Measurements from ENCODE around the gene PROCR. TPM values are rescaled to one million over a fixed set of nuclear protein-coding genes. Genes with fewer than 3 reads are reported as not detected.

The PROCR gene
- total RNA-seq, result 0.24 and 0.84 TPM in 2 replicates

DNA sequence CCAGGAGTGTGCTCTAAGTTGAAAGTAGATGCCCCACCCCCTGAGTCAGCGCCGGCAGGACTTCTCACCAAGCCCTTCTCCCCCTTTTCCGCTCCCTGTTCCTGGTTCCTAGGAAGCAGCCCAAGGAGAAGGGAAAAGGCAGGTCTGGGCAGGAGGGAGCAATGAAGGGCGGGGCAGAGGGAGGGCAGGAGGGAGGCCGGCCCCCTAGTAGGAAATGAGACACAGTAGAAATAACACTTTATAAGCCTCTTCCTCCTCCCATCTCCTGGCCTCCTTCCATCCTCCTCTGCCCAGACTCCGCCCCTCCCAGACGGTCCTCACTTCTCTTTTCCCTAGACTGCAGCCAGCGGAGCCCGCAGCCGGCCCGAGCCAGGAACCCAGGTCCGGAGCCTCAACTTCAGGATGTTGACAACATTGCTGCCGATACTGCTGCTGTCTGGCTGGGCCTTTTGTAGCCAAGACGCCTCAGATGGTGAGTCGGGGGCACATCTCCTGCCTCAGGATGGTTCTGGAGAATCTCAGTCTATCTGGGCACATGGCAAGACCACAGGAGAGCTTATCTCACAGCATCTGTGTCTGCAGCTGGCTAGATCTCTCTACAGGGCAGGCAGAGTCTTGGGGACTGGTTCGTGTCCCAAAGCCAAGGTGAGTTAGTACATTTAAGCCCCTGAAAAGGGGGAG lies at the start of gene PROCR:
Gene PROCR (plus strand): TSS at position 320 of the 681 bp plus-strand sequence. CDS start 83 bp downstream, at position 403.
- peaks cover 13% of the 10 kb centered on the region for H3K4me1 Mint-ChIP-seq
- H3K27ac Mint-ChIP-seq, result peak within 1 kb of the TSS; percentile 55
- intact Hi-C loops (cut with micrococcal nuclease), result no loop called here

DNA sequence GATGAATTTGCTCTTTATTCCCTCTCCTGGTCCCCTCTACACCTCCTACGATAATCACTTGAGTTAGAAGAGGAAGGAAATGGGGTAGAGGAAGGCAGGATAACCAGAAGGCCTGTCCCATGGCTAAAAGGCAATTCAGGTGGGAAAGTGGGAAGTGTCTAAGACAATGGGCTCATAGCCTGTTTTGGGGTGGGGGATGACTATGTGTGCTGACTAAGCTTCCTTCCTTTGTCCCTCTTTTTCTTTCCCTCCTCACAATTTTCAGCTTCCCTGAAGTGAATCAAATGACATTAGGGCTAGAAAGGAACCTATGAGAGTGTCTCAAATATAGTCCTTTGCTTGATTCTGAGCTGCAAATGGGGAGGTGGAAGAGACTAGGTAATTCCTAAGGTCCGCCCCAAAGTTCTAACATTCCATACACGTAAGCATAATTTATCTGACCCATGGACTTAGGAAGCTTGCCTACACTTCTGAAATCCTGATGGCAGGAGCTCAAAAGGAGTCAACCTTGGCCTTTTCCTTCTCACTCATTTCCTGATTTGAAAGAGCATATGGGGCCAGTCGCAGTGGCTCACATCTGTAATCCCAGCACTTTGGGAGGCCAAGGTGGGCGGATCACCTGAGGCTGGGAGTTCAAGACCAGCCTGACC lies 49.0 kb upstream of the PROCR start:
- Mint-ChIP-seq H3K36me3 (ENCODE audit: low read depth) (peaks cover 65% of the 10 kb centered on the region), H3K27ac (no peak overlapping the region), H3K9me3 (no peaks in the 10 kb centered on the region)

More for the DNA sequence above, at the start of gene PROCR:
- peak; percentile 68 for DNase-seq
- Mint-ChIP-seq H3K27me3 (no peaks in the 10 kb centered on the region), H3K9me3 (no peaks in the 10 kb centered on the region), H3K4me3 (peak within 1 kb of the TSS; percentile 74), H3K36me3 (ENCODE audit: low read depth) (no peaks in the 10 kb centered on the region)

DNA sequence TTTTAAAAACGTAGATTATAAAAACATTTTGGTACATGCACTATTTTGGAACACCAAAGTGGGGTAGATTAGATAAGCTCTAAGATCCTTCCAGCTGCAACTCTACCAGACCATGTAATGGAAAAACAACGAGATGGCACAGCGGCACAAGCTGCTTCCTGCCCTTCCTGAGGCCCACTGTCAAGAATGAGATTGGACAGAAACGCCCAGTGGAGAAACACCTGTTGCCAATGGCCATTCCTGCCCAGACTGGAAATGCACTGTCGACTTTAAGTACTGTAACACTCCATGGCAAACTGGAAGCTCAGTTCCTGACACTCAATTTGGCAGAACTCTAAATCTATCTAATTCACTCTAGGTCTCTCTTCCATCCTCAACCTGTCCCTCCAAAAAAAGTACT lies 46.1 kb upstream of the PROCR start:
- H3K4me1 Mint-ChIP-seq, result no peaks in the 10 kb centered on the region
- peaks cover 46% of the 10 kb centered on the region for H3K36me3 Mint-ChIP-seq (ENCODE audit: low read depth)
- H3K9me3 Mint-ChIP-seq, result no peaks in the 10 kb centered on the region
- DNase-seq, result no peak
- intact Hi-C loops (cut with micrococcal nuclease), result no loop called here
- no peak overlapping the region for H3K4me3 Mint-ChIP-seq
- H3K27ac Mint-ChIP-seq, result no peak overlapping the region
- H3K27me3 Mint-ChIP-seq, result no peaks in the 10 kb centered on the region

More for the DNA sequence above, 49.0 kb upstream of the PROCR start:
- H3K4me3 Mint-ChIP-seq, result no peak overlapping the region
- H3K4me1 Mint-ChIP-seq, result peaks cover 1% of the 10 kb centered on the region
- H3K27me3 Mint-ChIP-seq, result no peaks in the 10 kb centered on the region
- intact Hi-C loops (cut with micrococcal nuclease), result no loop called here
- DNase-seq, result no peak

DNA sequence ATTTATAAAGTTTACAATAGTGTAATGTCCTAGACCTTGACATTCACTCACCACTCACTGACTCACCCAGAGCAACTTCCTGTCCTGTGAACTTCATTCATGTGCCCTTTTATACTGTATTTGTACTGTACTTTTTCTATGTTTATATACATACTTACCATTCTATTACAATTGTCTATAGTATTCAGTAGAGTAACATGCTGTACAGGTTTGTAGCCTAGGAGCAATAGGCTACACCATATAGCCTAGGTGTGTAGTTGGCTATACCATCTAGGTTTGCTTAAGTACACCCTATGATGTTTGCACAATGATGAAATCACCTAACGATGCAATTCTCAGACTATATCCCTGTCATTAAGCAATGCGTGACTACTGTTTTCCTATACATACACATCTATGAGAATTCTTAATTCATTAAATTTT lies 42.2 kb upstream of the PROCR start:
- intact Hi-C loops (cut with micrococcal nuclease), result no loop called here
- Mint-ChIP-seq H3K27ac (no peak overlapping the region), H3K36me3 (ENCODE audit: low read depth) (peaks cover 42% of the 10 kb centered on the region), H3K4me1 (no peaks in the 10 kb centered on the region), H3K9me3 (no peaks in the 10 kb centered on the region), H3K27me3 (no peaks in the 10 kb centered on the region), H3K4me3 (no peak overlapping the region)
- DNase-seq, result no peak

DNA sequence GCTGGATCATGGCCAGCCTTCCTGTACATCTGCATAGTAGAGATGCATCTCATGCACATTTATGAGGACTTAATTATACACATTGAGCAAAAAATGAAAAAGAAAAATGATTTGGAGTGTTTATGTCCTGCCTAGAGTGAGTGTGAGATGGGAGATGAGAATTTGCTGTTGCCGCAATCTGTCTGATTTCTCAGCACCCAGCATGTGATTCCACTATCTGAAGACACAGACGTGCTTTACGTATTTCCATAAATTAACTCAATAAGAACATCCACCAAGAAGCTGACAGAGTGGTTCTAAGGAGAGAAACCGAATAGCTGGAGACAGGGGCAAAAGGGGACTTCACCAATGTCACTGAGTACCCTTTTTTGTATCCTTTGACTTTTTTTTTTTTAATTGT lies 39.9 kb upstream of the PROCR start:
- no peaks in the 10 kb centered on the region for H3K9me3 Mint-ChIP-seq
- no peaks in the 10 kb centered on the region for H3K27me3 Mint-ChIP-seq
- no peak overlapping the region for H3K4me3 Mint-ChIP-seq
- H3K27ac Mint-ChIP-seq, result no peak overlapping the region
- no peaks in the 10 kb centered on the region for H3K4me1 Mint-ChIP-seq
- no peak for DNase-seq
- peaks cover 35% of the 10 kb centered on the region for H3K36me3 Mint-ChIP-seq (ENCODE audit: low read depth)
- intact Hi-C loops (cut with micrococcal nuclease), result no loop called here

DNA sequence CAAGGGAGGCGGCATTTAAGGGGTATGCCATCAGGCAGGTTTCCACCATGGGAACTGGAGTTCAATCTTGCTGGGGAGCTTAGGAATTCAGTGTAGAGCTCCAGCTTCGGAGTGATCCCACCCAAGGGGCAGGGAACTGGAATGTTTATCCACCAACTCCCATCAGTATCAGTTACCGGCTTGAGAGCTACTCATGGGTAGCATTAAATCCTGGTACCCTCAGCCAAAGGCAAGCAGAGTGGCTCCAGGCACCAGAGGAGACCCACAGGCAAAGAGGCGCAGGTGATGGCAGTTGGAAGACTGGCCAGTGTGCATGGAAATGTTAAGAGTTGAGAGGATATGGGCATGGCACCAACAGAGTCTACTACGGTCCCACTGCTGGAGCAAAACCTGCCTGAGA lies 38.8 kb upstream of the PROCR start:
- Mint-ChIP-seq H3K9me3 (no peaks in the 10 kb centered on the region), H3K4me3 (no peak overlapping the region), H3K27ac (no peak overlapping the region), H3K27me3 (no peaks in the 10 kb centered on the region), H3K36me3 (ENCODE audit: low read depth) (peaks cover 36% of the 10 kb centered on the region), H3K4me1 (no peaks in the 10 kb centered on the region)
- intact Hi-C loops (cut with micrococcal nuclease), result no loop called here
- DNase-seq, result no peak

DNA sequence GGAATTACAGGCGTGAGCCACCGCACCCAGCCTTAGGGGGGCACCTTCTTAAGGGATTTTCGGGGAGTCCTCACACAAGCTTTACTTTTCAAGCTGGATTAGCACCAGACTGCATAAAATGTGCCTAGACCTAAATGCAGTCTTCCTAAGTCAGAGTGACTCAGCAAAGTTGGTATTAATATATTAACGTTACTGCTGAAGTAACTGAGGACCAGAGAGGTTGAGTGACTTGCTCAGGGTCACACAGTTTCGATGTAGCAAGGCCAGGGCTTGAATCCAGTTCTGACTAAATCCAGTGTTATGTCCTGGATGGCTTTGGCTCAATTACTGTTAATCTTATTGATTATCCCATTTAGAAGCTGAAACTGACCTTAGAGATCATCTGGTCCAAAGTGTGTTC lies 38.1 kb upstream of the PROCR start:
- no peak overlapping the region for H3K4me3 Mint-ChIP-seq
- H3K27ac Mint-ChIP-seq, result no peak overlapping the region
- H3K27me3 Mint-ChIP-seq, result no peaks in the 10 kb centered on the region
- no peak for DNase-seq
- H3K9me3 Mint-ChIP-seq, result no peaks in the 10 kb centered on the region
- peaks cover 34% of the 10 kb centered on the region for H3K36me3 Mint-ChIP-seq (ENCODE audit: low read depth)
- intact Hi-C loops (cut with micrococcal nuclease), result no loop called here
- H3K4me1 Mint-ChIP-seq, result no peaks in the 10 kb centered on the region

DNA sequence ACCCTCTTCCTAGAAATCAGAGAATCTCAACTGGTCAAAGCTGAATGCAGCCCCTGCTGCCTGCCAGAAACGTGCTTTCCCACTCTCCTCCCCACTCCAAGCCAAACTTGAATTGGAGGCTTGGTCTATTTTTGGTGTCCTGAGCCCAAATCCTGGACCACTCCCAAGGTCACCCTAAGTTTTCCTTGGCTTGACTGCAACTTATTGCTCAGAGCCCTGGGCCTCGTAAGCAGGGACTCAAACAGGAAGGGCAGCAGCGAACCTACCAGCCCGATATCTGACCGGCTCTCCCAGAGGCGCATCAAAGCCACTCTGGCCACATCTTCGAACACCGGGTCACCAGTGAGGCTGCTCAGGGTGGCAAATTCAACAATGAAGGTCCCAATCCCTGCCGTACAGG lies 37.4 kb upstream of the PROCR start:
- Mint-ChIP-seq H3K27ac (no peak overlapping the region), H3K27me3 (no peaks in the 10 kb centered on the region), H3K4me1 (no peaks in the 10 kb centered on the region), H3K36me3 (ENCODE audit: low read depth) (peaks cover 36% of the 10 kb centered on the region), H3K4me3 (no peak overlapping the region), H3K9me3 (no peaks in the 10 kb centered on the region)
- no peak for DNase-seq
- intact Hi-C loops (cut with micrococcal nuclease), result no loop called here

DNA sequence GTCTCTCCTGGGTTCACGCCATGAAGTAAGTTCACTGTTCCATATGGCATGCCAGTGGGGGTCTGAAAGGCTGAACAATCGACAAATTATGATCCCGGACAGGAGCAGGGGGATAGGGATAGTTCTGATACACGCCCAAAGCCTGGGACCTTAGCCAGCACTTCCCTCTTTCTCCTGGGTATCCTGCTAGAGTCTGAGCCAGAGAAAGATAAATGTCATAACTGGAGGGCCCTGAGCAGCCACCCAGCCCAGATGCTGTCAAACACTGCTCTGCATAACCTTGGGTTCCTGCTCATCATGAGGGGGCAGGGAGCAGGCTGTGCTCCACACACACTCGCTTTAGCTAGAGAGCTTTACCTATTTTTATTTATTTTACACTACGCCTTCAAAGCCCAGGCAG lies 37.0 kb upstream of the PROCR start:
- no peaks in the 10 kb centered on the region for H3K4me1 Mint-ChIP-seq
- H3K36me3 Mint-ChIP-seq (ENCODE audit: low read depth), result peaks cover 37% of the 10 kb centered on the region
- no peak overlapping the region for H3K4me3 Mint-ChIP-seq
- no peak for DNase-seq
- no peak overlapping the region for H3K27ac Mint-ChIP-seq
- intact Hi-C loops (cut with micrococcal nuclease), result no loop called here
- no peaks in the 10 kb centered on the region for H3K9me3 Mint-ChIP-seq
- no peaks in the 10 kb centered on the region for H3K27me3 Mint-ChIP-seq

DNA sequence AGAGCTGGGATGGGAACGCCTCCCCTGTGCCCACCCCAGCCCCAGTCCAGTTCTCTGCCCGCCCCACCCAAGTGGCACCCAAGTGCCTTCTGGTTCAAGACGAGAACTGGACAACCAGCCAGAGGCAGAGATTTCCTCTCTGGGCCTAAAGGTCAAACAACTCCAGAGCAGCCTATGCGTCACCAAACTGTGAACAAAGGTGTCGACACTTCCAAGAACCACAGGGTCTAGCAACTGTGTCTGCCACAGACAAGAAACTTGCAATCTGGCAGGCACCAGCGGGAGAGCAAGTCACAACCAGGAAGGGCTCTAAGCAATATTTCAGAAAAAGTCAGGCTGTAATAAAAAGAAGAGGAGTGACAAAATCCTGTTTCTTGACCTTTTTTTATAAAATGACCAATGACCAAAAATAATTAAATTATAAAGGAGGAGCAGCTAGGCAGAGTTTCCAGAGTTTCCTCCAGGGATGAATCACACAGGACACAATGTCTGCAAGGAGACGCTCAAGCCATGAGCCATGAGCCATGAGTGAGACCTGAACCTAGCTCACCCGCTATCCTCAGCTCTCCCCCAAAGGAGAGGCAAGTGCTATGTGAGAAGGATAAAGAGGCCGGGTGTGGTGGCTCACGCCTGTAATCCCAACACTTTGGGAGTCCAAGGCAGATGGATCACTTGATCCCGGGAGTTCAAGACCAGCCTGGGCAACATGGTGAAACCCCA lies 35.8 kb upstream of the PROCR start:
- DNase-seq, result no peak
- no peaks in the 10 kb centered on the region for H3K9me3 Mint-ChIP-seq
- peaks cover 43% of the 10 kb centered on the region for H3K36me3 Mint-ChIP-seq (ENCODE audit: low read depth)
- H3K4me3 Mint-ChIP-seq, result no peak overlapping the region
- intact Hi-C loops (cut with micrococcal nuclease), result no loop called here
- H3K4me1 Mint-ChIP-seq, result no peaks in the 10 kb centered on the region
- H3K27me3 Mint-ChIP-seq, result no peaks in the 10 kb centered on the region
- no peak overlapping the region for H3K27ac Mint-ChIP-seq

DNA sequence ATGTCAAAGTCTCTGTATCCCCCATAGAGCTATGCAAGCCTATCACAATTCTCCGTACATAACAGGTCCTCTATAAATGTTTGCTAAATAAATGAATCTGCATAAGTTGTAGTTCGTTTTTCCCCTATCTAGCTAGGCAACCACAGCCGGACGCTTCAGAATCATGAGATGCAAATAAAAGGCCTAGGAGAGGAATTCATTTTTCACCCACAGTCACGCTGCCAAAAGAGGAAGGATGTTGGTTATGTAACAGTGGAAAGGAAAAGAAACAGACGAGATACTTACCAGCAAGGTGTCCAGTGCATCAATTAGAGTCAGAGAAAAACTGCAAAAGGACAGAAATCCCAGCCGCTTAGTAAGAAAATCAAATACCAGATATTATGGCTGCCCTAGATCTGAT lies 27.2 kb upstream of the PROCR start:
- Mint-ChIP-seq H3K9me3 (no peaks in the 10 kb centered on the region), H3K27ac (no peak overlapping the region), H3K4me3 (no peak overlapping the region), H3K27me3 (no peaks in the 10 kb centered on the region), H3K4me1 (peaks cover 26% of the 10 kb centered on the region), H3K36me3 (ENCODE audit: low read depth) (peaks cover 30% of the 10 kb centered on the region)
- DNase-seq, result no peak
- intact Hi-C loops (cut with micrococcal nuclease), result loop anchor here (1.0 to 10.0 kb wide), 2 partner anchors 64 to 270 kb away; partner anchors contain the start of gene UQCC1

DNA sequence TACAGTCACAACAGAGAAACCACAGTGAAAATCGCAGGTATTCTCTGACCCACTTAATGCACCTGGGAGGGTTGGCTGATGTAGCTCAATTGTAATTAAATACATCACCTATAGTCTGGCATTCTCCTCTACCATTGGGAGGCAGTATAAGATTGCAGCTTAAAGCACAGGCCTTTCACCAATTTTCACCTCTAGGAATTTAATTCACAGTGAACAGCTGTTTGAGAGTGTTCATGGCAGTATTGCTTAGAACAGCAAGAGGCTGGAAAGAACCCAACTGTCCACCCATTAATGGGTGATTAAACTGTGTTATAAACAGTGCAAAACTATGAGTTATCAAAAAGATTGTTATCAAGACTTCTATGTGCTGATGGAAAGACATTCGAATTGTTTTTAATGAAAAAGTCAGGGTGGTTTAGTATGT lies 26.7 kb upstream of the PROCR start:
- peak overlapping the region; percentile 57 for H3K4me3 Mint-ChIP-seq
- H3K9me3 Mint-ChIP-seq, result no peaks in the 10 kb centered on the region
- no peaks in the 10 kb centered on the region for H3K27me3 Mint-ChIP-seq
- peak; percentile 78 for DNase-seq
- peaks cover 27% of the 10 kb centered on the region for H3K36me3 Mint-ChIP-seq (ENCODE audit: low read depth)
- no peak overlapping the region for H3K27ac Mint-ChIP-seq
- peaks cover 26% of the 10 kb centered on the region for H3K4me1 Mint-ChIP-seq
- intact Hi-C loops (cut with micrococcal nuclease), result loop anchor here (1.0 to 10.0 kb wide), 2 partner anchors 63 to 270 kb away; partner anchors contain the start of gene UQCC1

DNA sequence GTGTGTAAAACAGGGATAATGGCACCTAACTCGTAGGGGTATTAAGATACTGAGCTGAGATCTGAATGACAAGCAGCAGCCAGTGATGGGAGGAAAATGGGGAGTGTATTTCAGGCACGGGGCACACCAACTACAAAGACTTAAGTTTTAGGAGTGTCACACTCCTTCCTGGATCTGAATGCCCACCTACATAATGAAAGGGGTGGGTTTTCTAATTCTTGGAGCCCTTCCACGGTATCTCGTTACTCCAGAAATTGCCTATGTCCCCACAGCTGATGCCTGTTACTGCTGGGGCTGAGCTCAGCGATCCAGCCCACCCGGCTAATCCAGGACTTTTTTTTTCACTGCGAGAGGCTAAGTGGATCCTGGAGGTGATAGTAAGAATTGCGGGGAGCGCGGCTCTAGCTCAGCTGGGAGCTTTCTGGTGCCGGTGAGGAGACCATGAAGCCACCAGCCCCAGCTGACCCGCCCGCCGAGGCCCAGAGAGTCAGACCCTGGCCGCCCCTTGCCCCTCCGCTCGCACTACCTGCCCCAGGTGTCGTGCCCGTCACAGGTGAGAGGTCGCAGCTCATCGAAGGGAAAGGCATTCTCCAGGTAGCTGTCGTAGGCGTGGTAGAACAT lies 25.5 kb upstream of the PROCR start:
- peaks cover 3% of the 10 kb centered on the region for H3K27me3 Mint-ChIP-seq
- H3K4me3 Mint-ChIP-seq, result peak overlapping the region; percentile 91
- DNase-seq, result no peak
- H3K36me3 Mint-ChIP-seq (ENCODE audit: low read depth), result peaks cover 21% of the 10 kb centered on the region
- peaks cover 26% of the 10 kb centered on the region for H3K4me1 Mint-ChIP-seq
- H3K9me3 Mint-ChIP-seq, result no peaks in the 10 kb centered on the region
- intact Hi-C loops (cut with micrococcal nuclease), result loop anchor here (2.0 to 10.0 kb wide), 3 partner anchors 54 to 272 kb away; partner anchors contain the start of genes TRPC4AP and UQCC1
- H3K27ac Mint-ChIP-seq, result peak overlapping the region; percentile 89

Measured in activated CD4-positive, alpha-beta T cell treated with anti-CD3 and anti-CD28 coated beads, Interleukin-2, amount 10 ng/mL, durations not matched to agents 24 days and 14 days (primary cell).